HCT116 (cell line): ENCODE results near the gene POLR3G. TPM values are rescaled to one million over a fixed set of nuclear protein-coding genes. Genes with fewer than 3 reads are reported as not detected.

Experiments used
- ATAC-seq: fragments of 200-7000 bp; cut with Tn5 transposase; 2 replicates; pipeline ENCODE4 v1.9.1; 2020; ENCODE audit warnings: mild to moderate bottlenecking, moderate library complexity
- BruUV-seq: library from RNA; stranded (reverse); fragments of 400-500 nt; replicated peaks from 2 replicates; lab custom pipeline; 2021; lab: Mats Ljungman, UMichigan
- CTCF ChIA-PET: fragments of 300-600 bp; sonication (Branson Sonifier 250); formaldehyde crosslinking; loops from one replicate; lab custom pipeline; 2021; ENCODE audit warnings: antibody characterized with exemption; lab: Charles Lee
- POLR2A ChIA-PET: fragments of 300-600, 350-600 bp; sonication (Branson Sonifier 250); formaldehyde crosslinking; loops from one replicate; lab custom pipeline; 2021; ENCODE audit warnings: antibody characterized with exemption; lab: Charles Lee
- RAD21 ChIA-PET, 2 experiments: fragments of 300-600 bp; sonication (Branson Sonifier 250); formaldehyde crosslinking; loops; one replicate each; lab custom pipeline; 2023; ENCODE audit warnings: low total read pairs in 2 of 2; ENCODE audit not compliant: uncharacterized antibody in 2 of 2, unreplicated experiment in 2 of 2, low non-redundant PET in 1 of 2; lab: Charles Lee
- DNase-seq: peaks from one replicate; pipeline ENCODE4 v3.0.0-alpha.2; 2010; ENCODE audit warnings: low read depth, low spot score
- H2AFZ ChIP-seq: fragments of 200-600 bp; shearing (Covaris generic), sonication (generic); 2 replicates; pipeline ENCODE4 v1.6.1; 2017; ENCODE audit warnings: low read depth, mixed run types, mixed read lengths, antibody characterized with exemption, low read length; ENCODE audit not compliant: poor library complexity, severe bottlenecking
- H3K27ac ChIP-seq: 2 replicates; pipeline ENCODE4 v1.5.1; 2012; ENCODE audit warnings: low read depth, low read length
- H3K27me3 ChIP-seq: fragments of 200-600 bp; sonication (generic); 2 replicates; pipeline ENCODE4 v1.6.1; 2016; ENCODE audit warnings: mixed run types, low read length, mixed read lengths; ENCODE audit not compliant: insufficient read depth
- H3K36me3 ChIP-seq, 2 experiments: fragments of 200-500 bp in 1 of 2; fragments of 200-600 bp in 1 of 2; sonication (Bioruptor generic) in 1 of 2; sonication (generic) in 1 of 2; 2 replicates each; pipeline versions ENCODE4 v1.5.1 to v1.6.1; 2014 to 2016; ENCODE audit warnings: low read length in 2 of 2, inconsistent platforms in 1 of 2, mixed read lengths in 1 of 2, mixed run types in 1 of 2; ENCODE audit not compliant: insufficient read depth in 2 of 2, control insufficient read depth in 1 of 2
- H3K4me1 ChIP-seq, 2 experiments: fragments of 200-600 bp in 1 of 2; sonication (generic) in 1 of 2; 2 replicates each; pipeline versions ENCODE4 v1.5.1 to v1.6.1; 2012 to 2017; ENCODE audit warnings: low read length in 2 of 2, inconsistent platforms in 1 of 2, mild to moderate bottlenecking in 1 of 2, mixed read lengths in 1 of 2, mixed run types in 1 of 2, moderate library complexity in 1 of 2; ENCODE audit not compliant: insufficient read depth in 2 of 2, control insufficient read depth in 1 of 2
- H3K4me2 ChIP-seq: fragments of 200-600 bp; sonication (generic); 2 replicates; pipeline ENCODE4 v1.6.1; 2017; ENCODE audit warnings: mixed run types, low read length, mixed read lengths
- H3K4me3 ChIP-seq, 2 experiments: fragments of 200-600 bp in 1 of 2; sonication (generic) in 1 of 2; replicated peaks in 1 of 2; 2 replicates each; pipeline ENCODE4 v1.5.1; 2011 to 2016; ENCODE audit warnings: low read length in 2 of 2, control low read depth in 1 of 2, low read depth in 1 of 2, mild to moderate bottlenecking in 1 of 2, mixed read lengths in 1 of 2, mixed run types in 1 of 2
- H3K79me2 ChIP-seq: fragments of 200-600 bp; sonication (generic); 2 replicates; pipeline ENCODE4 v1.6.1; 2017; ENCODE audit warnings: mild to moderate bottlenecking, mixed run types, low read length, moderate library complexity, mixed read lengths; ENCODE audit not compliant: insufficient read depth
- H3K9ac ChIP-seq: fragments of 200-600 bp; sonication (generic); 2 replicates; pipeline ENCODE4 v1.6.1; 2016; ENCODE audit warnings: low read length, mixed read lengths
- H3K9me2 ChIP-seq: fragments of 200-600 bp; sonication (generic), shearing (Covaris generic); 2 replicates; pipeline ENCODE4 v1.6.1; 2017; ENCODE audit warnings: mixed run types, mild to moderate bottlenecking, moderate library complexity; ENCODE audit not compliant: insufficient read depth
- H3K9me3 ChIP-seq, 2 experiments: fragments of 200-500 bp in 1 of 2; fragments of 200-600 bp in 1 of 2; sonication (Bioruptor generic) in 1 of 2; sonication (generic) in 1 of 2; 2 replicates each; pipeline ENCODE4 v1.6.1; 2014 to 2017; ENCODE audit warnings: low read length in 2 of 2, mixed read lengths in 2 of 2, inconsistent platforms in 1 of 2, low read depth in 1 of 2, mild to moderate bottlenecking in 1 of 2, mixed run types in 1 of 2, moderate library complexity in 1 of 2; ENCODE audit not compliant: control insufficient read depth in 1 of 2, insufficient read depth in 1 of 2
- H4K20me1 ChIP-seq: fragments of 200-600 bp; sonication (generic), shearing (Covaris generic); 2 replicates; pipeline ENCODE4 v1.6.1; 2017; ENCODE audit warnings: mixed run types, mild to moderate bottlenecking, moderate library complexity; ENCODE audit not compliant: insufficient read depth
- CBX3 ChIP-seq: IDR thresholded peaks from 2 replicates; pipeline ENCODE4 v1.6.1; 2012; ENCODE audit warnings: low read depth
- CTCF ChIP-seq, 3 experiments: fragments of 200-600 bp in 1 of 3; sonication (generic) in 1 of 3; IDR thresholded peaks in 2 of 3; conservative IDR thresholded peaks in 1 of 3; 2 replicates each; pipeline ENCODE4 v1.5.1; 2012 to 2017; ENCODE audit warnings: low read depth in 2 of 3, low read length in 2 of 3, antibody characterized with exemption in 1 of 3, borderline replicate concordance in 1 of 3, control low read depth in 1 of 3, mild to moderate bottlenecking in 1 of 3, mixed read lengths in 1 of 3, mixed run types in 1 of 3, moderate library complexity in 1 of 3; ENCODE audit not compliant: insufficient read depth in 1 of 3
- EGR1 ChIP-seq: IDR thresholded peaks from 2 replicates; pipeline ENCODE4 v1.6.1; 2012; ENCODE audit warnings: low read depth
- ELF1 ChIP-seq: IDR thresholded peaks from 2 replicates; pipeline ENCODE4 v1.6.1; 2012; ENCODE audit warnings: low read depth, borderline replicate concordance
- EZH2 ChIP-seq: fragments of 200-600 bp; sonication (generic); IDR thresholded peaks from 2 replicates; pipeline ENCODE4 v1.6.1; 2017; ENCODE audit warnings: antibody characterized with exemption, mixed run types
- EZH2phosphoT487 ChIP-seq: fragments of 200-600 bp; IDR thresholded peaks from 2 replicates; pipeline ENCODE4 v1.6.1; 2018; ENCODE audit warnings: antibody characterized with exemption, borderline replicate concordance
- MAX ChIP-seq: IDR thresholded peaks from 2 replicates; pipeline ENCODE4 v1.6.1; 2012
- POLR2A ChIP-seq: IDR thresholded peaks from 2 replicates; pipeline ENCODE4 v1.7.0; 2011; ENCODE audit warnings: borderline replicate concordance; ENCODE audit not compliant: insufficient read depth, insufficient read length; ENCODE audit errors: extremely low read depth
- POLR2AphosphoS5 ChIP-seq: IDR thresholded peaks from 2 replicates; pipeline ENCODE4 v1.6.1; 2011; ENCODE audit warnings: mild to moderate bottlenecking, low read depth, low read length, moderate library complexity
- YY1 ChIP-seq: IDR thresholded peaks from 2 replicates; pipeline ENCODE4 v1.6.1; 2011; ENCODE audit warnings: low read length, low read depth, moderate library complexity, mild to moderate bottlenecking; ENCODE audit not compliant: insufficient replicate concordance; ENCODE audit errors: extremely low read depth
- ZFX ChIP-seq: fragments of 450-650 bp; IDR thresholded peaks from 2 replicates; pipeline ENCODE4 v1.6.1; 2017
- intact Hi-C: fragments of 100-400 bp; cut with micrococcal nuclease; formaldehyde crosslinking; loops from 2 replicates; pipeline ENCODE4 v1.10.0; 2022
- total RNA-seq: library from RNA; stranded (reverse); gene quantifications from one replicate; pipeline ENCODE4 v1.2.1, GENCODE V29; 2021; ENCODE audit not compliant: unreplicated experiment

Gene POLR3G
- total RNA-seq, 1 experiment from 2014 or later: 44.8 TPM

DNA sequence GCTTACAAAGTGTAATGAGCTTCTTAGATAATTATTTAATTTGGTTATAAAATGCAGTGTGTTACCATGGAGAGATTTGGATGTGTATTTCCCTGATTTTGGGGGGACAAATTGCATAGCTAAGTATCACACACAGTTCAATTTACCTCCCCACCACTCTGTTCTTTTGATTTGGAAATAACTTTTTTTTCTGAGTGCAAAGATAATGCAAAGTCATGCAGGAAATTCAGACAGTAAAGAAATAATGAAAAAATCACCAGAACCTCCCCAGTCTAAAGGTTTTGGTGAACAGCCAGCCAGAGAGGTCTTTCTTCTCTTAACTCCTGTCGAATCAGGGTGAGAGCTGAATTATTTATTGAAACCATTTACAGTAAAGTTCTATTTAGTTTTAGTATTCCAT lies 87.1 kb downstream of the POLR3G start:
- Histone ChIP-seq H3K36me3 (no peaks in the 10 kb centered on the region), H3K4me1 (no peaks in the 10 kb centered on the region; a peak in 1 of 4 replicates), H3K9me3 (no peaks in the 10 kb centered on the region), H3K9me2 (no peaks in the 10 kb centered on the region), H4K20me1 (no peaks in the 10 kb centered on the region), H2AFZ (no peak overlapping the region), H3K4me3 (no peak overlapping the region), H3K27ac (no peak overlapping the region), H3K79me2 (no peaks in the 10 kb centered on the region), H3K4me2 (no peak overlapping the region), H3K27me3 (no peaks in the 10 kb centered on the region), H3K9ac (no peak overlapping the region)
- DNase-seq: no peak
- TF ChIP-seq POLR2AphosphoS5 (no peak), EGR1 (no peak), EZH2 (no peak), ELF1 (no peak), YY1 (no peak), MAX (no peak), EZH2phosphoT487 (no peak), POLR2A (no peak), CBX3 (no peak), CTCF (IDR thresholded peaks at IDR 0.05 in 2 of 3, conservative IDR thresholded peaks at IDR 0.05 in 1 of 3; ENCODE audit: borderline replicate concordance in 1 of 3, insufficient read depth in 1 of 3, low read depth in 2 of 3, low read length in 2 of 3) (no peak), ZFX (no peak)
- intact Hi-C loops: no loop called here
- RAD21 ChIA-PET: no interaction called here
- POLR2A ChIA-PET: no interaction called here
- CTCF ChIA-PET: no interaction called here
- no peak for ATAC-seq
- no TSS peak for BruUV-seq
